GM21619 (cell line): ENCODE results near the gene NR3C1.

Source experiments
- ATAC-seq: cut with Tn5 transposase; IDR thresholded peaks from one replicate; pipeline ENCODE4 v1.9.1; 2021; ENCODE audit not compliant: unreplicated experiment

Gene NR3C1

GRCh38 chr5:143399616-143400540 is 3.6 kb downstream of the NR3C1 start:
- ATAC-seq: no peak

DNA sequence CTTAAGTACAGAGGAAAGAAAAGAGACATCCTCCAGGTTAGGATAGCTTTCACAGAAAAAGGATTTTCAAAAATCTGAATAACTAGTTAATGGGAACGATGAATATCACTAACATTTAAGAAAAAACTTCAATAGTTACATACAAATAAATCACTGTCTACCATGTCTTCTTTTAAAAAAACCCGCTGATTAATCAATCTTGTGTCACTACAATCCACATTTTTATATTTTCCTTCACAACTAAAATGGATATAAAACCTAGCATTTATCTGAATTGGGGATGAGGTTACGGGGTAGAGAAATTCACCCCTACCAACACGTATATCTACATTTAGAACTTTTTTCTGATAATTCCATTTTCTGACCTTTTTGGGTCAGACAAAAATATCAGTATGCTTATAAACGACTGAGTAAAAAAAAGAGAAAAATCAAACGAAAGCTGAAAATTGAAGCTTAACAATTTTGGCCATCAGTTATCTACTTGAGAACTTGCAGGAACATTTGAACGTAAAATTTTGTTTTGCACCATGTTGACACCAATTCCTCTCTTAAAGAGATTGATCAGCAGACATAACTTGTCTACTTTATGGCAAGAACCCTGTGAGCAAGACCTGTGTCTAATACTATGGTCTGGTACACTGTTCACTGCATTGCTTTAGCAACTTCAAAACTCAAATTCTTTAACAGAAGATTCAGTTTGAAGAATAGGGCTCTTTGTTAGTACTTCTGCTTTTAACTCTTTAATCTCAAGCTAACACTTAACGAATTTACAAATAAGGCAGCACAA is 4.8 kb downstream of the NR3C1 start:
- no peak for ATAC-seq

- no peak for ATAC-seq
Observed at GRCh38 chr5:143398053-143398355, 5.5 kb downstream of the NR3C1 start.

DNA sequence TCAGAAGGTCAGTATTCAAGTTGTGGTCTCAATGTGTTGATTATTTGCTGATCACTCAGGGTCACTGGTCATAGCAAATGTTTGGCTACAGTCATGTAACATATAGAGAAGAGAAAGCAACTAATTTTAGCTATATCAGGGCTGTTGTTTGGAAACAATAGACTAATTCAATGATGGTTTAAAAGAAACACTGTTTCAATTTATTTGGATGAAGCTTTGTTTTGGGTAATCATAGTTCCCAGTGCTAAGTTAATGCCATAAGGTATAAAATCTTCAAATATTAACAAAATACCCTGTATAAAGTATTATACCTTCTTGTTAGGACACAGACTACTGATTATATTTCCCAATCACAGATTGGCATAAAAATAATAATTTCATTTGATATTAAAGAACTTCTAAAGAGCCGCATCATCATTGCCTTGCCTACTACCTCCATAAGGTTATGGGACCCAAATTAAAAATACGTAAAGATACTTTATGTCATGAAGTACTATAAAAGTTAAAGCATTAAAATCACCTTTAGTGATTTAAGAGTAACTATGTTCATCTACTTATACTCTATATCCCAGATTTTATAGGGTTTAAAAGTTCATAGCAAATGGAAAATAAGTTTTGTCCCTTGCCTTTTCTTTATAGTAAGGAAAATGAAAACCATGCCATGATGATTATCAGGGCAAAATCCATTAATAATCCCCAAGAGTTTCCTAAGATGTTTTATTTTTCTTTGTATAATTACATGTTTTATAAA is 6.0 kb downstream of the NR3C1 start:
- ATAC-seq: no peak

DNA sequence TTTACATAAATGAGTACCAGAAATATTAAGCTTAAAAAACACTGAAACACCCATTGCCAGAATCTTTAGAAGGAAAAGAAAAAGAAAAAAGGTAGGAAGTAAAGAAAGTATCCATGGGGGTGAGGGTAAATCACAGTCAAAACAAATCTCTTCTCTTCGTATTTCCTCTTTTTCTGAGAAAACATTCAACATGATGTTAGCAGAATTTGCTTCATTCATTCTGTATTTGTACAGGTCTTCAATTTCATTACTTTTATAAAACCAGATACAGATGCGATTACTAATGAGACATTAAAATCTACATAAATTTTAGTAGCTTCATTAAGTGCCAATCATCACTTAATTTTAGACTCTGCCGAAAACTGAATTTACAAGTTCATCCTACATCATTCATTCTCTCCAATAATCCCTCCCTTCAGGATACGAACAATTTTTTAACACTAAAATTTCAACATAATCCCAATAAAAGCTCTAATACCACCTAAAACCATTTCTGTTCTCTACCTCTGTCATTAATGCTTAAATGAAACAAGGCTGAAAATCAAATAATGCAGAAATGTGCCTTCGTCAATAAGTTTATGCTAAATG is 7.0 kb downstream of the NR3C1 start:
- no peak for ATAC-seq

- peak; percentile 44 for ATAC-seq
Observed at GRCh38 chr5:143395638-143396352, 7.7 kb downstream of the NR3C1 start.

DNA sequence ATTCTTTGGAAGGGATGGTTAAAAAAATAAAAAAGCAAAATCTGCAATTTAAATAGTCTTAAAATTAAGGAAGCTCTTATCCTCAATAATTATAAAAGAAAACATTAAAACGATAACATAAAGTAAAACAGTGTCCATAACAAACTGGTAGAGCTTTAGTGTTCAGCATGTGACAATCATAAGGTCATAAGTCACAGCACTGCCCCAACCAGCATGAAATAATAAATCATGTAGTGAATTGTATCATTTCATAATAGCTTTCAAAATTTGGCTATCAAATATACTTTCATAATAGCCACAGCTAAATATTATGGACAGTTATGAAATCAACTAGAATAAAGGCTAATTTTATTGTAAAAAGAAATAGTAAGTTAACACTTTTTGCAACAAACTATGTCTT is 10.0 kb downstream of the NR3C1 start:
- no peak for ATAC-seq

DNA sequence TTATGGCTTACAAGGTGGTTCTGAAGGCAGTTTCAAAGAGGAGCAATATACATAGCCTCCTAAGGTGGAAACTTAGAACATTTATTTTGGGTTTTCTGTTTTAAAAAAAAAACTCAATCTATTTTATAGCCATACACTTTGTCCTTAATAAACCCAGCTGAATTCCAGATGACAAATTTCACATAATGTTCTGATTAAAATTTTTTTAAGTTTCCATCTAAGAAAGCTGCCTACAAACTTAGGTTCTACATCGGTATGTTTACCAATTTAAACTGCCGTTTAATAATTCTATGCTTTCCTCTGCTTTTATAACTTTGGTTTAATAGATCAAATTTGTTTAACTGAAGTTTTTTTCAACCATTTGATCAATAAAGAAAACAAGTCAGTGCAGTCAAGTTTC is 12.5 kb downstream of the NR3C1 start:
- no peak for ATAC-seq

- no peak for ATAC-seq
Observed at GRCh38 chr5:143390258-143390657, 13.2 kb downstream of the NR3C1 start.

DNA sequence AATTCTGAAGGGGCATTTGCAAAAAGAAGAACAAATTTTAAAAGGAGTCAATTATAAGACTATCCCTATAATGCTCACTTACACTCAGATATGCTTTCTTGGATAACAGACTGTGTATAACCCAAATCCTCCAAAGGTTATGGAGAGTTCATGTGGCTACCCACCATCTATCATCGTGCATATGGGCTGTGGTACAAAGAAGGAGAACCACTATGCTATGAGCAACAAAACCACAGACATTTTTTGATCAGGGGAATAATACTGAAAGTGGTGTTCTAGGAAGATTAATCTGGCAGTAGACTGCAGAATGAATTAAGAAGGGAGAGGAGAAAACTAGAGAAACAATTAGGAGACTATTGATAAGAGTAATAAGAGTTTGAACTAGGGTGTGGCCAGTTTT is 16.8 kb downstream of the NR3C1 start:
- ATAC-seq: no peak

DNA sequence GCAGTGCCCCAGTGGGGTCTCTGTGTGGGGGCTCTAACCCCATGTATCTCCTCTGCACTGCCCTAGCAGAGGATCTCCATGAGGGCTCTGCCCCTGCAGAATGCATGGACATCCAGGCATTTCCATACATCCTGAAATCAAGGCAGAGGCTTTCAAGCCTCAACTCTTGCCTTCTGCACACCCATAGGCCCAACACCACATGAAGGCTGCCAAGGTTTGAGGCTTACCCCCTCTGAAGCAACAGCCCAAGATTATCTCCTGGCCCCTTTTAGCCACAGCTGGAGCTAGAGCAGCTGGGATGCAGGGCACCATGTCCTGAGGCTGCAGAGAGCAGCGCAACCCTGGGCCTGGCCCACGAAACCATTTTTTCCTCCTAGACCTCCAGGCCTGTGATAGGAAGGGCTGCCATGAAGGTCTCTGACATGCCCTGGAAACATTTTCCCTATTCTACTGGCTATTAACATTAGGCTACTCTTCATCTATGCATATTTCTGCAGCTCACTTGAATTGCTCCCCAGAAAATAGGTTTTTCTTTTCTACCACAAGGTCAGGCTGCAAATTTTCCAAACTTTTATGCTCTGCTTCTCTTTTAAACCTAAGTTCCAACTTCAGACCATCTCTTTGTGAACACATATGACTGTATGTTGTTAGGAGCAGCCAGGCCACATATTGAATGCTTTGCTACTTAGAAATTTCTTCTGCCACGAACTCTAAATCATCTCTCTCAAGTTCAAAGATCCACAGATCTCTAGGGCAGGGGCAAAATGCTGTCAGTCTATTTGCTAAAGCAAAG is 18.4 kb downstream of the NR3C1 start:
- ATAC-seq: no peak

GRCh38 chr5:143383988-143384387 is 19.5 kb downstream of the NR3C1 start:
- ATAC-seq: no peak

GRCh38 chr5:143379606-143380005 is 23.9 kb downstream of the NR3C1 start:
- ATAC-seq: no peak

DNA sequence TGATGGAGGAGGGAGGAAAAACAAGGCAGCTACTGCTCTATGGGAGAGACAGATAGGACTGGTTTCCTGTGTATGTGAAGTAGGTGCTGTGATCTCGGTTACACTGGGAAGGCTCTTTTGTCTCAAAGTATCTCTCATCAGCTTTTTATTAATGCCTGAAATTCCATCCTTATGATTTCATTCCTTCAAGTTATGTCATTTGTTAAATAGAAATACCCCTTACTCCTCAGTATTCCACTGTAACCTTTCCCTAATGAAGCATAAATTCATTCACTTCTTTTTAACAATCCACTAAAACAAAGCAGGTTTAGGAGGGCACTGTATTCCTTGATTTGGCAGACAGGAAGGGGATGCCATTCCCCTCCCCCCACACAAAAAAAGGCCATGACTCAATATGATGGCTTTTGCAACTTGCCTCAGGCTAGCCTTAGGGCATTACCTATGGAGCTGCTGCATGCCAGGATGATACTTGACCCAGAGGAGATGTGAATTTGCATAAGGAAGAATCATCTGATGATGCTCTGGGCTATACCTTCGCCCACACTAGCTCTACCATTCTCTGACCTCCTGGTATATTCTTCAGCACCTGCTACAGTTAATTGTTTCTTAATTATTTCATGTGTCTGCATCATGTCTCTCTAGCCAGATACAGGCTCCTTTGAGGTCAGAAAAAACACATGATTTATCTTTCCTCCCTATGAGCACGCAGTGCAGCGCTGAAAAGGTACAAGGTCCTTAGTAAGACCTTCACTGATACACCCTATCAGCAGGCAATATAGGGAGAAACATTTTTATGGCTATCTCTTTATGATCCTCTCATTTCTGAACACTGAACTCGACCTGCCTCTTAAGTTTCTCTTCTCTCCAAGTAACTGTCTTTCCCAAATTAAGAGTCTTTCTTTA is 26.3 kb downstream of the NR3C1 start:
- ATAC-seq: no peak

GRCh38 chr5:143376195-143376779 is 27.2 kb downstream of the NR3C1 start:
- ATAC-seq: no peak

- no peak for ATAC-seq
Observed at GRCh38 chr5:143374496-143375217, 28.8 kb downstream of the NR3C1 start.

- no peak for ATAC-seq
Observed at GRCh38 chr5:143373076-143373475, 30.4 kb downstream of the NR3C1 start.
